ENCODE data around the gene NPTXR.

Gene NPTXR

DNA sequence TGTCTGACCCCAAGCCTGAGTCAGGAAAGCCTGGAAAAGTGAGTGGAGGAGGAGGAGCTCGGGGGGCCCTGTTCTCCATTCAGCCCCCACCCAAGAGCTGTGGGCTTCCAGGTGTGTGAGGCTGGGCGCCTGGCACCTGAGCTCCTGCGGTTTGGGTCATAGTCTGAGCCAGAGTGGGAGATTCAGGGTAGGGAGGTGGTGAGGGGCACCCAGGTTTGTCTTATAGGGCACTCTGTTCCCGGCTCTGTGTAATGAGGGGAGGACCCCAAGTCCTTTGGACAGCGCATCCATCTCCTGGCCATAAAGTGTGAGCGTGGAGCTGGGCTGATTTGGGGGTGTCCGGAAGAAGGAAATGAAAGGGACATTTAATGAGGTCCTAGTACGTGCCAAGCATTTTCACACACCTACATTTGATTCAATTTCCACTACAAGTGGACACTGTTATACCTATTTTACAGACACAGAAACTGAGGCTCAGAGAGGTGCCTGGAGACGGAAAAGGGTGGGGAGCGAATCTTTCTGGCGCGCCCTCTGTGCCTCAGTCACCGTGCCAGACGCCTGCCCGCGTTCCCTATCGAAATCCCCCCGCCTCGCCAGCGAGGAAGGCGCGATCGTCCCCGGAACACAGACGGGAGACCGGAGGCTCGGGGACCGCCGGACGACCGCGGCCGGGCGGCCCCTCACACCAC, 1.2 kb downstream of the NPTXR start:
- no peak for TF ChIP-seq EZH2 (optimal IDR thresholded peaks at IDR 0.05; ENCODE audit: low read depth, low read length)
- TF ChIP-seq EZH2phosphoT487 (IDR thresholded peaks at IDR 0.05; ENCODE audit: low read length) = no peak
- TF ChIP-seq, protein P1, sequence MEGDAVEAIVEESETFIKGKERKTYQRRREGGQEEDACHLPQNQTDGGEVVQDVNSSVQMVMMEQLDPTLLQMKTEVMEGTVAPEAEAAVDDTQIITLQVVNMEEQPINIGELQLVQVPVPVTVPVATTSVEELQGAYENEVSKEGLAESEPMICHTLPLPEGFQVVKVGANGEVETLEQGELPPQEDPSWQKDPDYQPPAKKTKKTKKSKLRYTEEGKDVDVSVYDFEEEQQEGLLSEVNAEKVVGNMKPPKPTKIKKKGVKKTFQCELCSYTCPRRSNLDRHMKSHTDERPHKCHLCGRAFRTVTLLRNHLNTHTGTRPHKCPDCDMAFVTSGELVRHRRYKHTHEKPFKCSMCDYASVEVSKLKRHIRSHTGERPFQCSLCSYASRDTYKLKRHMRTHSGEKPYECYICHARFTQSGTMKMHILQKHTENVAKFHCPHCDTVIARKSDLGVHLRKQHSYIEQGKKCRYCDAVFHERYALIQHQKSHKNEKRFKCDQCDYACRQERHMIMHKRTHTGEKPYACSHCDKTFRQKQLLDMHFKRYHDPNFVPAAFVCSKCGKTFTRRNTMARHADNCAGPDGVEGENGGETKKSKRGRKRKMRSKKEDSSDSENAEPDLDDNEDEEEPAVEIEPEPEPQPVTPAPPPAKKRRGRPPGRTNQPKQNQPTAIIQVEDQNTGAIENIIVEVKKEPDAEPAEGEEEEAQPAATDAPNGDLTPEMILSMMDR (IDR thresholded peaks at IDR 0.05; ENCODE audit: low read length) = no peak
- Histone ChIP-seq H3K9ac (ENCODE audit: low read length) (no peak overlapping the region), H3K4me3 (ENCODE audit: low read length) (no peak overlapping the region), H3K27me3 (replicated peaks; ENCODE audit: insufficient read depth, low read length) (peaks cover 88% of the 10 kb centered on the region), H3K9me3 (replicated peaks; ENCODE audit: insufficient read depth, low read length) (no peaks in the 10 kb centered on the region), H3K4me1 (ENCODE audit: low read length) (no peaks in the 10 kb centered on the region), H3F3A (ENCODE audit: insufficient read depth, low read length) (no peaks in the 10 kb centered on the region), H3K79me2 (ENCODE audit: low read length) (no peaks in the 10 kb centered on the region), H3K9me2 (replicated peaks; ENCODE audit: insufficient read depth, low read length) (no peaks in the 10 kb centered on the region), H3K36me3 (replicated peaks; ENCODE audit: insufficient read depth, low read length) (no peaks in the 10 kb centered on the region), H3K4me2 (ENCODE audit: low read depth, low read length) (no peak overlapping the region), H3K27ac (ENCODE audit: low read length) (no peak overlapping the region), H4K20me1 (ENCODE audit: insufficient read depth, low read length) (no peaks in the 10 kb centered on the region), H2AFZ (ENCODE audit: low read length) (no peak overlapping the region)
- DNase-seq = no peak

GRCh38 chr22:38841635-38842034, 2.2 kb downstream of the NPTXR start:
- Histone ChIP-seq H3K4me1 (ENCODE audit: low read length) (no peaks in the 10 kb centered on the region), H3K4me2 (ENCODE audit: low read depth, low read length) (no peak overlapping the region), H3K9me3 (replicated peaks; ENCODE audit: insufficient read depth, low read length) (no peaks in the 10 kb centered on the region), H3K4me3 (ENCODE audit: low read length) (no peak overlapping the region), H3K9ac (ENCODE audit: low read length) (no peak overlapping the region), H3K9me2 (replicated peaks; ENCODE audit: insufficient read depth, low read length) (no peaks in the 10 kb centered on the region), H3F3A (ENCODE audit: insufficient read depth, low read length) (no peaks in the 10 kb centered on the region), H3K36me3 (replicated peaks; ENCODE audit: insufficient read depth, low read length) (no peaks in the 10 kb centered on the region), H3K27ac (ENCODE audit: low read length) (no peak overlapping the region), H3K27me3 (replicated peaks; ENCODE audit: insufficient read depth, low read length) (peaks cover 87% of the 10 kb centered on the region), H2AFZ (ENCODE audit: low read length) (no peak overlapping the region), H4K20me1 (ENCODE audit: insufficient read depth, low read length) (no peaks in the 10 kb centered on the region), H3K79me2 (ENCODE audit: low read length) (no peaks in the 10 kb centered on the region)
- no peak for DNase-seq
- TF ChIP-seq, protein P1 (IDR thresholded peaks at IDR 0.05; ENCODE audit: low read length) = no peak
- TF ChIP-seq EZH2 (optimal IDR thresholded peaks at IDR 0.05; ENCODE audit: low read depth, low read length) = no peak
- no peak for TF ChIP-seq EZH2phosphoT487 (IDR thresholded peaks at IDR 0.05; ENCODE audit: low read length)

DNA sequence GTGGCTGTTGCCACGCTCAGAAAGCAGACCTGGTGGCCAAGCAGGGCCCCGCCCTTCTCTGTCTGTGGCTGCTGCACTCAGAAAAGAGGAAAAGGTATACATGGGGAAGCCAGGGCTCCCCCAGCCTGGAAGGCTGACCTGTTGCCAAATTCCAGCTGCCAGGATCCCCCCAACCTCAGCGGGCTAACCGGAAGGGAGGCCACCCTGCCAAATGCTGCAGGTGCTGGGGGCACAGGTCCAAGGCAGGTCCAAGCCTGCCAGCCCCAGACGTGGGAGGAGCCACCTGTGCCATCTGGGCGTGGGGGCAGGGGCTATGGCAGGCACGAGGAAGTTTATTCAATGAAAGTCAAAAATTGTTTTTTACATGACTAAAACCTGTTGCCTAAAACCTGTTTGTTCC, 2.6 kb downstream of the NPTXR start:
- H3K4me2 ChIP-seq (ENCODE audit: low read depth, low read length) = no peak overlapping the region
- peaks cover 87% of the 10 kb centered on the region for H3K27me3 ChIP-seq (replicated peaks; ENCODE audit: insufficient read depth, low read length)
- H3K4me3 ChIP-seq (ENCODE audit: low read length) = no peak overlapping the region
- H3K9me2 ChIP-seq (replicated peaks; ENCODE audit: insufficient read depth, low read length) = no peaks in the 10 kb centered on the region
- H3K4me1 ChIP-seq (ENCODE audit: low read length) = no peaks in the 10 kb centered on the region
- no peak for DNase-seq
- no peak overlapping the region for H3K27ac ChIP-seq (ENCODE audit: low read length)
- no peak overlapping the region for H3K9ac ChIP-seq (ENCODE audit: low read length)
- no peaks in the 10 kb centered on the region for H3K79me2 ChIP-seq (ENCODE audit: low read length)
- H3F3A ChIP-seq (ENCODE audit: insufficient read depth, low read length) = no peaks in the 10 kb centered on the region
- no peak overlapping the region for H2AFZ ChIP-seq (ENCODE audit: low read length)
- no peaks in the 10 kb centered on the region for H3K9me3 ChIP-seq (replicated peaks; ENCODE audit: insufficient read depth, low read length)
- TF ChIP-seq EZH2phosphoT487 (IDR thresholded peaks at IDR 0.05; ENCODE audit: low read length) (no peak), EZH2 (optimal IDR thresholded peaks at IDR 0.05; ENCODE audit: low read depth, low read length) (no peak)
- TF ChIP-seq, protein P1 (IDR thresholded peaks at IDR 0.05; ENCODE audit: low read length) = no peak
- no peaks in the 10 kb centered on the region for H3K36me3 ChIP-seq (replicated peaks; ENCODE audit: insufficient read depth, low read length)
- H4K20me1 ChIP-seq (ENCODE audit: insufficient read depth, low read length) = no peaks in the 10 kb centered on the region
